Progenitor cell of endocrine pancreas (in vitro differentiated cells): Measurements from ENCODE around the gene PLA2G3. TPM values are rescaled to one million over a fixed set of nuclear protein-coding genes. Genes with fewer than 3 reads are reported as not detected.

ENCODE experiments used
- DNase-seq: peaks from one replicate; pipeline ENCODE4 v3.0.0; 2021; ENCODE audit warnings: low spot score; ENCODE audit not compliant: unreplicated experiment
- H3K27ac Mint-ChIP-seq: 2 replicates; pipeline ENCODE4 v1.8.0; 2021; ENCODE audit warnings: mild to moderate bottlenecking, moderate library complexity, mixed read lengths
- H3K27me3 Mint-ChIP-seq: 2 replicates; pipeline ENCODE4 v1.8.0; 2021; ENCODE audit warnings: mixed read lengths
- H3K36me3 Mint-ChIP-seq: 2 replicates; pipeline ENCODE4 v1.8.0; 2022; ENCODE audit warnings: mixed read lengths; ENCODE audit not compliant: insufficient read depth
- H3K4me1 Mint-ChIP-seq: 2 replicates; pipeline ENCODE4 v1.8.0; 2021; ENCODE audit warnings: low read depth, mixed read lengths
- H3K4me3 Mint-ChIP-seq: 2 replicates; pipeline ENCODE4 v1.8.0; 2021; ENCODE audit warnings: low read depth, mild to moderate bottlenecking, moderate library complexity, mixed read lengths
- H3K9me3 Mint-ChIP-seq: 2 replicates; pipeline ENCODE4 v1.8.0; 2021; ENCODE audit warnings: low read depth, mixed read lengths
- total RNA-seq: library from RNA; stranded (reverse); gene quantifications from 2 replicates; pipeline ENCODE4 v1.2.1, GENCODE V29; 2021
- TF ChIP-seq, protein P1 (sequence below): fragments of 200-600 bp; sonication (generic); IDR thresholded peaks from one replicate; pipeline ENCODE4 v1.5.0; 2021; ENCODE audit warnings: antibody characterized with exemption, mild to moderate bottlenecking; ENCODE audit not compliant: unreplicated experiment

PLA2G3 gene
- total RNA-seq, 1 donor from 2014 or later, result 2.6 TPM

DNA sequence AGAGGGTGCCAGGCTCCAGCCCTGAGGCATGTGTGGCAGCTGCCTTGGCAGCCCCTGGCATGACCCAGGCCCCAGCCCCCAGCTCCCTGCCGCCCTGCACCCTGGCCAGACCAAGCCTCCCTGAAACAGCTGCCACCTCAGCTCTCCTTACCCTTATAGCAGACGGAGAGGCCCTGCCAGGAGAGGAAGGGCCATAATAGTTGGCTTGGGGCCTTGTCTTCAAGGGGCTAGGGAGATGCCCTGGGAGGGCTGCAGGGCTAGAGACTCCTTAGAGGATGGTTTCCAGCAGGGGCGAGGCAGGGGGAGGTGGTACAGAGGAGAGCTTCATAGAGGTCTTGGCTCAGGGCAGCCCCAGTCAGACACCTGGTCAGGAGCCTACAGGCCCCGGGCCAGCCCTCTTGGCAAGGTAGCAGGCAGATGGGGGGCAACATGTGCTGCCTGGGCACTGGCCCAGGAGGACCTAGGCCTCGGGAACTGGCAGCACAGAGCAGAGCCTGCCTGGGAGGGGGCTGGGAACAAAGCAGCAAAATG, 46.2 kb downstream of the PLA2G3 start:
- Mint-ChIP-seq H3K4me3 (no peak overlapping the region), H3K9me3 (no peaks in the 10 kb centered on the region), H3K4me1 (no peaks in the 10 kb centered on the region), H3K27ac (no peak overlapping the region), H3K36me3 (peaks cover 14% of the 10 kb centered on the region), H3K27me3 (no peaks in the 10 kb centered on the region)
- TF ChIP-seq, protein P1, sequence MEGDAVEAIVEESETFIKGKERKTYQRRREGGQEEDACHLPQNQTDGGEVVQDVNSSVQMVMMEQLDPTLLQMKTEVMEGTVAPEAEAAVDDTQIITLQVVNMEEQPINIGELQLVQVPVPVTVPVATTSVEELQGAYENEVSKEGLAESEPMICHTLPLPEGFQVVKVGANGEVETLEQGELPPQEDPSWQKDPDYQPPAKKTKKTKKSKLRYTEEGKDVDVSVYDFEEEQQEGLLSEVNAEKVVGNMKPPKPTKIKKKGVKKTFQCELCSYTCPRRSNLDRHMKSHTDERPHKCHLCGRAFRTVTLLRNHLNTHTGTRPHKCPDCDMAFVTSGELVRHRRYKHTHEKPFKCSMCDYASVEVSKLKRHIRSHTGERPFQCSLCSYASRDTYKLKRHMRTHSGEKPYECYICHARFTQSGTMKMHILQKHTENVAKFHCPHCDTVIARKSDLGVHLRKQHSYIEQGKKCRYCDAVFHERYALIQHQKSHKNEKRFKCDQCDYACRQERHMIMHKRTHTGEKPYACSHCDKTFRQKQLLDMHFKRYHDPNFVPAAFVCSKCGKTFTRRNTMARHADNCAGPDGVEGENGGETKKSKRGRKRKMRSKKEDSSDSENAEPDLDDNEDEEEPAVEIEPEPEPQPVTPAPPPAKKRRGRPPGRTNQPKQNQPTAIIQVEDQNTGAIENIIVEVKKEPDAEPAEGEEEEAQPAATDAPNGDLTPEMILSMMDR, result no peak
- no peak for DNase-seq

DNA sequence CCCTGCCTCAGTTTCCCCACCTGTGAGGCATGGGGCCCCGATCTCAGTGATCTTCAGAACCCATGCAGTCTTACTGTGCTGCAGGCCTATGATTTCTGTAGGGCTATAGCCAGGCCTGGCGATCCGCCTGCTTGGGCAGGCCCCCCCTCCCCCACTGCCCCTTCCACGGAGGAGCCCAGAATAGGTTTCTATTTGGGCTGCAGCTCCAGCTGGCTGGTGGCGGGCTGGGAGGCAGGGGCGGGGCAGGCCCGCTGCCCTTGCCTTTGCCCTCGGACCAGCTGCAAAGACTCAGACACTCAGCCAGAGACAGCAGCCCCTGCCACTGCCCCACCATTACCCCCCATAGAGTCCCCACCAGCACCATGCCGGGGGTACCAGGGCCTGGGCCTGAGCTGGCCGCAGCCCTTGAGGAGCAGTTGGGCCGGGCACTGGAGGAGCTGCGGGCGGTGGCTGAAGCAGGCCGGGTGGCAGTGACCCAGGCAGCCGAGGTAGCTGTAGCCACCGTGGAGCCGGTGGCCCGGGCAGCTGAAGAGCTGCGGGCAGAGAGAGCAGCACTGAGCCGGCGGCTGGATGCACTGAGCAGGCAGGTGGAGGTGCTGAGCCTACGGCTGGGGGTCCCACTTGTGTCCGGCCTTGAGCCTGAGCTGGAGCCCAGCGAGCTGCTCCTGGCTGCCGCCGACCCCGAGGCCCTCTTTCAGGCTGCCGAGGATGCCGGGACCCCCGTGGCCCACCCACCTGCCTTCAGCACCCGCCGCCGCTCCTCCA, 47.0 kb downstream of the PLA2G3 start:
- TF ChIP-seq, protein P1, result no peak
- Mint-ChIP-seq H3K27me3 (no peaks in the 10 kb centered on the region), H3K9me3 (no peaks in the 10 kb centered on the region), H3K36me3 (peaks cover 12% of the 10 kb centered on the region), H3K27ac (no peak overlapping the region), H3K4me1 (no peaks in the 10 kb centered on the region), H3K4me3 (no peak overlapping the region)
- no peak for DNase-seq

DNA sequence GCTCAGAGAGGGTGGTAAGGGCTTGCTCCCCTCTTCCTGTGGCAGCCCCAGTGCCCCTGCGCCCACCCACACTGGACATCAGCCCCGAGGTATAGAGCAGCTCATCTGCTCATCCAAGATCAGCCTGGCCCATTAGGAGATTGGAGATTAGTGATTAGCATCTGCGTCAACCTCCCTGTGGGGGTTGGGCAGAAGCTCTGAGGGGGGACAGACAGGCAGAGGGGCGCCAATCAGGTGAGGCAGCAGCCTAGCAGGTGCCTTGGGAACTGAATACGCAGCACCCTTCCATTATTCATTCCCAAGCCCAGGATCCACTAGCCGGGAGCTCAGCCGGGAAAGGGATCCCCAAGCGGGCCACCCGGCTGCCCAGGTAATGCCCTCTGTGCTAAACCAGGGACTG, 48.1 kb downstream of the PLA2G3 start:
- no peaks in the 10 kb centered on the region for H3K4me1 Mint-ChIP-seq
- no peaks in the 10 kb centered on the region for H3K9me3 Mint-ChIP-seq
- TF ChIP-seq, protein P1, result no peak
- no peak overlapping the region for H3K27ac Mint-ChIP-seq
- no peaks in the 10 kb centered on the region for H3K27me3 Mint-ChIP-seq
- peaks cover 11% of the 10 kb centered on the region for H3K36me3 Mint-ChIP-seq
- DNase-seq, result no peak
- no peak overlapping the region for H3K4me3 Mint-ChIP-seq

DNA sequence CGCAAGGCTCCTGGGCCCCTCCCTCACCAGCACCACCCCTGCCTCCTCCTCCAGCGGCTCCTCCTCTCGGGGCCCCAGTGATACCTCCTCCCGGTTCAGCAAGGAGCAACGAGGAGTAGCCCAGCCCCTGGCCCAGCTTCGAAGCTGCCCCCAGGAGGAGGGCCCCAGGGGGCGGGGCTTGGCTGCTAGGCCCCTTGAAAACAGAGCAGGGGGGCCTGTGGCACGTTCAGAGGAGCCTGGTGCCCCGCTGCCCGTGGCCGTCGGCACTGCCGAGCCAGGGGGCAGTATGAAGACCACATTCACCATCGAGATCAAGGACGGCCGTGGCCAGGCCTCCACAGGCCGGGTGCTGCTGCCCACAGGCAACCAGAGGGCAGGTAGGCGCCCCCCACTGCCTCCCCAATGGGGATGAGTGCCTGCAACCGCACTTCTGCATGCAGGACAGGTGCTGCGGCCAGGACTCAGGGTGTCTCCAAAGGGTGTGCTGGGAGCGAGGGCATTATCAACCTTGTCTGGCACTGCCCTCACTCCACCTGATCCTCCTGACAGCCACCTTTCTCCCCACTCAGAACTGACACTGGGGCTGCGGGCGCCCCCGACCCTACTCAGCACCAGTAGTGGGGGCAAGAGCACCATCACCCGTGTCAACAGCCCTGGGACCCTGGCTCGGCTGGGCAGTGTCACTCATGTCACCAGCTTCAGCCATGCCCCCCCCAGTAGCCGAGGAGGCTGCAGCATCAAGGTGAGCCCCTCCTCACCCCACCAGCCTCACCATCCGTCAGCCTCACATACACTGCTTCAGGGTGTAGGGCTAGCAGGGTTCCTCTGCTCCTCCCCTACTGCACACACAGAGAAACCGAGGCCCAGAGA, 49.0 kb downstream of the PLA2G3 start:
- Mint-ChIP-seq H3K9me3 (no peaks in the 10 kb centered on the region), H3K4me1 (no peaks in the 10 kb centered on the region), H3K27ac (no peak overlapping the region), H3K4me3 (no peak overlapping the region), H3K36me3 (peaks cover 8% of the 10 kb centered on the region), H3K27me3 (no peaks in the 10 kb centered on the region)
- DNase-seq, result no peak
- TF ChIP-seq, protein P1, result no peak
